ENCODE measurements around the gene MINDY4. TPM values are rescaled to one million over a fixed set of nuclear protein-coding genes. Genes with fewer than 3 reads are reported as not detected.

The MINDY4 gene
- total and polyA plus RNA-seq, 2 of the 13 experiments (the other 11 are each of a cell fraction or from before 2014, with no cell fraction given), result not detected

DNA sequence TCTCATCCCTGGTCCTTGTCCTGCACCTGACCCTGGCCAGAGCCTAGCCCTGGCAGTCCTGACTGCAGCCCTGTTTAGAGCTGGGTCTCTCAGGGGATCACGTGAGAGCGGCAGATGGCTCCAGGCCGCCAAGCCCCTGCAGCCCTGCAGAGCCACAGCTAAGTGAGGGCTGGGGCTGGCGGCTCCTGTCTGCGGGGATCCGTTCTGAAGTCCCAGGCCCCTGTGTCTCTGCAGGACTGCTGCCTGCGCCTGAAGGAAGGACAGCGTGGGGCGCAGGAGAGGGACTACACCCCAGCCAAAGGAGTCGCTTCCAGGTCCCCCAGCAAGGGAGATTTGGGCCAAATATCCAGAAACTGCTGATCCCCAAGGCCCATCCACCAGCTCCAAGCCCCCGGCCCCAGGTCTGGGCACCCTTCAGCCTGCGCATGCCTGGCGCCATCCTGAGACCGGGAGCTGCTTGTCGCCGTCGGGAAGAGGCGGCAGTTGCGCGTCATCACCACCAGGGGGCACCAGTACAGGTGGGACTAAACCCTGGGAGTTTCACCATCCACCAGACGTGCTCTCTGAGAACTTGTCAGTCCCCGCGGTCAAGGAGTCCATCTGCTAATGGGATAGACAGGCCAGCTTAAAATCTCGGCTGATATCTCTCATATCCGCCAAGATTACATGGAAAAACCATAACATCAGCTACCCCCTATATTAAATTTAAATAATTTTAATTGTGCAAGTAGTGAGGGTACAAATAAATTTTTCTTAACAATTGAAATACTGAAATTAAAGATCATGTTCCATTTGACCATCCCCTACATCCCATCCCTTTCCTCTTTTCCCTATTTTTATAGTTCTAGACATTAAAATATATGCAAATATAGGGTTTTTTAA lies 167.5 kb downstream of the MINDY4 start (continued):
- TF ChIP-seq RFX3 (CRISPR knock-in tag; IDR thresholded peaks at IDR 0.05), result no peak
- TF ChIP-seq ZNF652 (CRISPR knock-in tag; IDR thresholded peaks at IDR 0.05; ENCODE audit: borderline replicate concordance, low read depth), result no peak
- TF ChIP-seq CAMTA2 (CRISPR knock-in tag; IDR thresholded peaks at IDR 0.05; ENCODE audit: borderline replicate concordance), result no peak
- peak; percentile 19; the same call in 1 of the 2 replicates for TF ChIP-seq ARID5B (CRISPR knock-in tag; IDR thresholded peaks at IDR 0.05)
- no peak for TF ChIP-seq ZNF33A (CRISPR knock-in tag; IDR thresholded peaks at IDR 0.05; ENCODE audit: borderline replicate concordance)
- TF ChIP-seq SPEN (CRISPR knock-in tag; IDR thresholded peaks at IDR 0.05; ENCODE audit: low read depth), result 0 out of 2 replicates have a peak, but pooled peaks have one; percentile 31
- no peak for TF ChIP-seq GPBP1L1 (CRISPR knock-in tag; IDR thresholded peaks at IDR 0.05)
- no peak for TF ChIP-seq ZFP37 (CRISPR knock-in tag; IDR thresholded peaks at IDR 0.05; ENCODE audit: borderline replicate concordance)
- TF ChIP-seq NFRKB (IDR thresholded peaks at IDR 0.05), result no peak
- TF ChIP-seq MAFK (conservative IDR thresholded peaks at IDR 0.05 in 1 of 2, IDR thresholded peaks at IDR 0.05 in 1 of 2; ENCODE audit: low read length in 2 of 2), result no peak
- TF ChIP-seq TFDP2 (CRISPR knock-in tag; IDR thresholded peaks at IDR 0.05), result no peak
- TF ChIP-seq ZNF558 (CRISPR knock-in tag; IDR thresholded peaks at IDR 0.05; ENCODE audit: borderline replicate concordance), result no peak
- peak; percentile 55 for TF ChIP-seq STAG1 (CRISPR knock-in tag; IDR thresholded peaks at IDR 0.05)
- no peak for TF ChIP-seq PTBP1 (IDR thresholded peaks at IDR 0.05; ENCODE audit: low read depth, low read length, poor library complexity, severe bottlenecking)
- peak; percentile 29; the same call in 1 of the 2 replicates for TF ChIP-seq SMC3 (IDR thresholded peaks at IDR 0.05; ENCODE audit: low read length)
- TF ChIP-seq TBX2 (CRISPR knock-in tag; IDR thresholded peaks at IDR 0.05; ENCODE audit: borderline replicate concordance), result no peak
- no peak for TF ChIP-seq ELF1 (CRISPR knock-in tag; IDR thresholded peaks at IDR 0.05)
- TF ChIP-seq CREB1 (IDR thresholded peaks at IDR 0.05), result peak; percentile 83
- TF ChIP-seq CREB1 (CRISPR knock-in tag; IDR thresholded peaks at IDR 0.05), result peak; percentile 67
- no peak for TF ChIP-seq CENPT (CRISPR knock-in tag; IDR thresholded peaks at IDR 0.05; ENCODE audit: low read depth)
- TF ChIP-seq BATF2 (CRISPR knock-in tag; IDR thresholded peaks at IDR 0.05), result no peak
- TF ChIP-seq, protein P1, sequence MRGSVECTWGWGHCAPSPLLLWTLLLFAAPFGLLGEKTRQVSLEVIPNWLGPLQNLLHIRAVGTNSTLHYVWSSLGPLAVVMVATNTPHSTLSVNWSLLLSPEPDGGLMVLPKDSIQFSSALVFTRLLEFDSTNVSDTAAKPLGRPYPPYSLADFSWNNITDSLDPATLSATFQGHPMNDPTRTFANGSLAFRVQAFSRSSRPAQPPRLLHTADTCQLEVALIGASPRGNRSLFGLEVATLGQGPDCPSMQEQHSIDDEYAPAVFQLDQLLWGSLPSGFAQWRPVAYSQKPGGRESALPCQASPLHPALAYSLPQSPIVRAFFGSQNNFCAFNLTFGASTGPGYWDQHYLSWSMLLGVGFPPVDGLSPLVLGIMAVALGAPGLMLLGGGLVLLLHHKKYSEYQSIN (CRISPR knock-in tag; IDR thresholded peaks at IDR 0.05; ENCODE audit: borderline replicate concordance), result no peak

Data from HepG2 (cell line).